Measurements from ENCODE around the gene LSM6. TPM values are rescaled to one million over a fixed set of nuclear protein-coding genes. Genes with fewer than 3 reads are reported as not detected.

Gene LSM6
- total and polyA plus RNA-seq, 12 donors, result 10.7 to 49.4 (median 25.7) TPM

- intact Hi-C loops (cut with DNase I), result no loop called here
- no peak for DNase-seq
- Histone ChIP-seq H3K27me3 (no peaks in the 10 kb centered on the region), H3K4me3 (no peak overlapping the region), H3K27ac (no peak overlapping the region), H3K4me1 (replicated peaks in 1 of 2) (no peaks in the 10 kb centered on the region), H3K36me3 (replicated peaks in 1 of 2) (no peaks in the 10 kb centered on the region), H3K9me3 (replicated peaks in 1 of 3) (no peaks in the 10 kb centered on the region)
- TF ChIP-seq POLR2A (IDR thresholded peaks at IDR 0.05) (no peak), CTCF (IDR thresholded peaks at IDR 0.05) (no peak)
- 74 to 85% (median 76%) methylated on average over 5 of the region's 5 CpGs for WGBS, 4 donors
These were observed 31.9 kb downstream of the LSM6 start for GRCh38 chr4:146207410-146207809.

- WGBS, 4 donors, result 56 to 90% (median 79%) methylated on average over 2 of the region's 2 CpGs
- intact Hi-C loops (cut with DNase I), result no loop called here
- no peaks in the 10 kb centered on the region for H3K36me3 ChIP-seq (replicated peaks in 1 of 2)
- H3K27me3 ChIP-seq, result no peaks in the 10 kb centered on the region
- no peak overlapping the region for H3K27ac ChIP-seq
- no peaks in the 10 kb centered on the region for H3K9me3 ChIP-seq (replicated peaks in 1 of 3)
- TF ChIP-seq CTCF (IDR thresholded peaks at IDR 0.05), result no peak
- TF ChIP-seq POLR2A (IDR thresholded peaks at IDR 0.05), result no peak
- H3K4me1 ChIP-seq (replicated peaks in 1 of 2), result no peaks in the 10 kb centered on the region
- DNase-seq, result no peak
- H3K4me3 ChIP-seq, result no peak overlapping the region
These were observed 35.4 kb downstream of the LSM6 start for GRCh38 chr4:146210890-146211289.

- Histone ChIP-seq H3K4me3 (no peak overlapping the region), H3K36me3 (replicated peaks in 1 of 2) (no peaks in the 10 kb centered on the region), H3K27ac (no peak overlapping the region), H3K27me3 (no peaks in the 10 kb centered on the region), H3K4me1 (replicated peaks in 1 of 2) (no peaks in the 10 kb centered on the region), H3K9me3 (replicated peaks in 1 of 3) (no peaks in the 10 kb centered on the region)
- WGBS, 4 donors, result 51 to 73% (median 64%) methylated on average over 7 of the region's 7 CpGs
- TF ChIP-seq POLR2A (IDR thresholded peaks at IDR 0.05), result no peak
- no peak for TF ChIP-seq CTCF (IDR thresholded peaks at IDR 0.05)
- intact Hi-C loops (cut with DNase I), result no loop called here
- DNase-seq, result no peak
These were observed 35.9 kb downstream of the LSM6 start for GRCh38 chr4:146211440-146211839.

- intact Hi-C loops (cut with DNase I), result no loop called here
- WGBS, 4 donors, result 67 to 89% (median 75%) methylated on average over 9 of the region's 9 CpGs
These were observed 37.3 kb downstream of the LSM6 start for GRCh38 chr4:146212781-146213180.

More at GRCh38 chr4:146212781-146213180, 37.3 kb downstream of the LSM6 start:
- DNase-seq, result no peak
- Histone ChIP-seq H3K27me3 (no peaks in the 10 kb centered on the region), H3K27ac (no peak overlapping the region), H3K9me3 (replicated peaks in 1 of 3) (no peaks in the 10 kb centered on the region), H3K36me3 (replicated peaks in 1 of 2) (no peaks in the 10 kb centered on the region), H3K4me3 (no peak overlapping the region), H3K4me1 (replicated peaks in 1 of 2) (no peaks in the 10 kb centered on the region)
- TF ChIP-seq POLR2A (IDR thresholded peaks at IDR 0.05), result no peak
- no peak for TF ChIP-seq CTCF (IDR thresholded peaks at IDR 0.05)
